Measurements from ENCODE around the gene UBALD1. TPM values are rescaled to one million over a fixed set of nuclear protein-coding genes. Genes with fewer than 3 reads are reported as not detected.

The UBALD1 gene
- polyA plus RNA-seq, 1 donor (not counting 4 experiments of a cell fraction or from before 2014, with no cell fraction given), result 4.0 TPM

DNA sequence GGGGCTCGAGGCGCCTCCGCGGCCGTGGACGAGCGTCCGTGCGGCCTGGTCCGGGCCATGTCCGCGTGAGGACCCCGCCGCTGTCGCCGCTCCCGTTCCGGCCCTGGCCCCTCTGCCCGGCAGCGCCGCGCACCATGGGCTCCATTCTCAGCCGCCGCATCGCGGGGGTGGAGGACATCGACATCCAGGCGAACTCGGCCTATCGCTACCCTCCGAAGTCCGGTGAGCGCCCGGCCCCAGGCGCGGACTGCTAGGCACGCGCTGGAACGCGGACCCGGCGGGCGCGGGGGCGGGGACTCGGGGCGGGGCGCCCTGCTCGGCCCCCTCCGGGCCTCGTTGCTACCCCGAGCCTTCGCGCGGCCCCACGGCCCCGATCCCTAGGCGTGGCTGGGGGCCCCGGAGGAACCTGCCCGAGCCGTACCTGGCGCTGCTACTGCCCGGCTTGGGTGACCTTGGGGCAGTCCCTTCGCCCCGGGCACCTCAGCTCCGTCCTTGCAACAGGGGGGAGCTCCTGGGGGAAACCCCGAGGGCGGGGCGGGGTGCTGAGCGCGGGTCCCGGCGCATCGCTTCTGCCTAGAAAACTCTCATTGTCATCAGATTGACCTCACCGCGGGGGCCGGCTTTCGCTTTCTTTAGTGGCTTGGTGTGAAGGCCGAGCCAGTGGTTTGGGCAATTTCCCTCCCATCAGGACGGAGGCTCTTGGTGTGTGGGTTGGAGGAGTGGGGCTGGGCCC, 10.3 kb upstream of the UBALD1 start:
- H3K4me1 ChIP-seq (ENCODE audit: control insufficient read depth, extremely low read depth, insufficient read depth, low read length), result peaks cover 5% of the 10 kb centered on the region
- peak overlapping the region; percentile 80 to 89 (median 82) for H3K4me3 ChIP-seq (ENCODE audit: control insufficient read depth in 2 of 3, extremely low read depth in 1 of 3, insufficient read depth in 2 of 3, low read depth in 1 of 3, low read length in 3 of 3)
- no peaks in the 10 kb centered on the region for H3K9me3 ChIP-seq (ENCODE audit: control insufficient read depth, low read depth, low read length)
- no peak for FAIRE-seq
- H3K36me3 ChIP-seq (ENCODE audit: control insufficient read depth in 2 of 2, extremely low read depth in 1 of 2, insufficient read depth in 2 of 2, low read length in 2 of 2), result peaks cover 0 to 2% of the 10 kb centered on the region in 2 experiments
- H4K20me1 ChIP-seq (ENCODE audit: control insufficient read depth, extremely low read depth, insufficient read depth, low read length), result no peaks in the 10 kb centered on the region
- H3K79me2 ChIP-seq (ENCODE audit: control insufficient read depth, insufficient read depth, low read length), result peaks cover 43% of the 10 kb centered on the region
- peak overlapping the region; percentile 40 for H2AFZ ChIP-seq (ENCODE audit: control insufficient read depth, low read length)
- peak overlapping the region; percentile 89 for H3K9ac ChIP-seq (ENCODE audit: control insufficient read depth, extremely low read depth, insufficient read depth, low read length)
- DNase-seq (ENCODE audit: low read depth, low spot score), result no peak
- H3K27me3 ChIP-seq (ENCODE audit: control insufficient read depth, extremely low read depth, insufficient read depth, low read length), result no peaks in the 10 kb centered on the region
- no peaks in the 10 kb centered on the region for H3K9me1 ChIP-seq (ENCODE audit: control insufficient read depth, extremely low read depth, insufficient read depth, low read length)
- TF ChIP-seq, protein P1, sequence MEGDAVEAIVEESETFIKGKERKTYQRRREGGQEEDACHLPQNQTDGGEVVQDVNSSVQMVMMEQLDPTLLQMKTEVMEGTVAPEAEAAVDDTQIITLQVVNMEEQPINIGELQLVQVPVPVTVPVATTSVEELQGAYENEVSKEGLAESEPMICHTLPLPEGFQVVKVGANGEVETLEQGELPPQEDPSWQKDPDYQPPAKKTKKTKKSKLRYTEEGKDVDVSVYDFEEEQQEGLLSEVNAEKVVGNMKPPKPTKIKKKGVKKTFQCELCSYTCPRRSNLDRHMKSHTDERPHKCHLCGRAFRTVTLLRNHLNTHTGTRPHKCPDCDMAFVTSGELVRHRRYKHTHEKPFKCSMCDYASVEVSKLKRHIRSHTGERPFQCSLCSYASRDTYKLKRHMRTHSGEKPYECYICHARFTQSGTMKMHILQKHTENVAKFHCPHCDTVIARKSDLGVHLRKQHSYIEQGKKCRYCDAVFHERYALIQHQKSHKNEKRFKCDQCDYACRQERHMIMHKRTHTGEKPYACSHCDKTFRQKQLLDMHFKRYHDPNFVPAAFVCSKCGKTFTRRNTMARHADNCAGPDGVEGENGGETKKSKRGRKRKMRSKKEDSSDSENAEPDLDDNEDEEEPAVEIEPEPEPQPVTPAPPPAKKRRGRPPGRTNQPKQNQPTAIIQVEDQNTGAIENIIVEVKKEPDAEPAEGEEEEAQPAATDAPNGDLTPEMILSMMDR (optimal IDR thresholded peaks at IDR 0.05 in 1 of 3, IDR thresholded peaks at IDR 0.05 in 1 of 3, conservative IDR thresholded peaks at IDR 0.05 in 1 of 3; ENCODE audit: extremely low read depth in 1 of 3, insufficient read depth in 2 of 3, low read length in 3 of 3), result no peak
- TF ChIP-seq EZH2 (IDR thresholded peaks at IDR 0.05; ENCODE audit: low read length), result no peak
- peak overlapping the region; percentile 97 for H3K27ac ChIP-seq (ENCODE audit: control insufficient read depth, insufficient read depth, low read length)
- peak overlapping the region; percentile 92 for H3K4me2 ChIP-seq (ENCODE audit: control insufficient read depth, extremely low read depth, insufficient read depth, low read depth, low read length)
- dilution Hi-C loops (cut with MboI; ENCODE audit: extremely low pct_ligation_motif_present, low sequenced_read_pairs), result no loop called here

DNA sequence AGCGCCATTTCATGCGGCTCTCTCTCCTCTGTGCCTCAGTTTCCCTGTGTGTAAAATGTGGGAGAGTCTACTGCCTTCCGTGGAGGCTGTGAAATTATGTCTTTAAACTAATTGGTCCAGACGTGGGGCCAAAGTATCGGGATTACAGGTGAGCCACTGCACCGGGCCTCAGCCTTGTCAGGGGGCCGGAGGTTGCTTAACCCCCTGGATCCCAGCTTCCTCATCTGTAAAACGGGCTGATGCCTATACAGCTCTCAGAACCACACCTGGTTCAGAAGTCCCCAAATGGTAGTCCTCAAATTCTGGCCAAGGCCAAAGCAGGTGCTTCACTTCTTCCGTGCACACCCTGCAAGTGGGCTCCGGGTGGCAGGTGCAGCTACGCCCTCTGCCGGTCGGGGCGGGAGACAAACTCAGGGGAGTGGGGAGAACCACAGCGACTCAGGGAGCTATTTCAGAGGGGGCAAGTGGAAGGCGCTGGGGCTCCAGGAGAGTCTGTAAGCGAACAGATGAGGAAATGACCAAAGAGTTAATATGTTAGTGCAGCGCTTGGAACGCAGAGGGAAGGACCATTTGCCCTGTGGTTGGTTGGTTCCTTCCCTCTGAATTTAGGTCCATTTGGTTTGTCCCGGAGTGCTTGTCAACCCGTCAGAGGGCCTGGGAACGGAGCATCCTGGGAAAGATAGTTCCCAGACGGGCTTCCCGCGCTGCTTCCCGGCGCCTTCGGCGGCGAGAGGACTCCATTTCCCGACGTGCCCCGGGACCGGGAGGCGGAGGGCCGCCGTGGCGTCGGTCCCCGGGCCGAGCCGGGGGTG, 9.5 kb upstream of the UBALD1 start, which contains the start of gene MGRN1:
Gene MGRN1, plus strand, starts transcription at position 812 of the 812 bp plus-strand sequence. CDS start 135 bp downstream, outside the sequence.
- Histone ChIP-seq H3K27me3 (ENCODE audit: control insufficient read depth, extremely low read depth, insufficient read depth, low read length) (no peaks in the 10 kb centered on the region), H3K4me3 (ENCODE audit: control insufficient read depth in 2 of 3, extremely low read depth in 1 of 3, insufficient read depth in 2 of 3, low read depth in 1 of 3, low read length in 3 of 3) (peak within 1 kb of the TSS; percentile 80 to 89 (median 82)), H3K36me3 (ENCODE audit: control insufficient read depth in 2 of 2, extremely low read depth in 1 of 2, insufficient read depth in 2 of 2, low read length in 2 of 2) (peaks cover 0 to 2% of the 10 kb centered on the region in 2 experiments), H3K27ac (ENCODE audit: control insufficient read depth, insufficient read depth, low read length) (peak within 1 kb of the TSS; percentile 97), H3K4me2 (ENCODE audit: control insufficient read depth, extremely low read depth, insufficient read depth, low read depth, low read length) (peak within 1 kb of the TSS; percentile 92), H3K4me1 (ENCODE audit: control insufficient read depth, extremely low read depth, insufficient read depth, low read length) (peaks cover 7% of the 10 kb centered on the region), H3K9me1 (ENCODE audit: control insufficient read depth, extremely low read depth, insufficient read depth, low read length) (no peaks in the 10 kb centered on the region), H2AFZ (ENCODE audit: control insufficient read depth, low read length) (peak within 1 kb of the TSS; percentile 96), H3K9ac (ENCODE audit: control insufficient read depth, extremely low read depth, insufficient read depth, low read length) (peak within 1 kb of the TSS; percentile 89), H3K9me3 (ENCODE audit: control insufficient read depth, low read depth, low read length) (no peaks in the 10 kb centered on the region), H4K20me1 (ENCODE audit: control insufficient read depth, extremely low read depth, insufficient read depth, low read length) (no peaks in the 10 kb centered on the region), H3K79me2 (ENCODE audit: control insufficient read depth, insufficient read depth, low read length) (peaks cover 37% of the 10 kb centered on the region)
- no peak for TF ChIP-seq EZH2 (IDR thresholded peaks at IDR 0.05; ENCODE audit: low read length)
- TF ChIP-seq, protein P1 (optimal IDR thresholded peaks at IDR 0.05 in 1 of 3, IDR thresholded peaks at IDR 0.05 in 1 of 3, conservative IDR thresholded peaks at IDR 0.05 in 1 of 3; ENCODE audit: extremely low read depth in 1 of 3, insufficient read depth in 2 of 3, low read length in 3 of 3), result peak; percentile 95 to 98 (median 95)
- FAIRE-seq, result peak; percentile 84
- dilution Hi-C loops (cut with MboI; ENCODE audit: extremely low pct_ligation_motif_present, low sequenced_read_pairs), result no loop called here
- DNase-seq (ENCODE audit: low read depth, low spot score), result peak; percentile 38
